ENCODE results near the gene GABRB1. TPM values are rescaled to one million over a fixed set of nuclear protein-coding genes. Genes with fewer than 3 reads are reported as not detected.

Gene GABRB1
- total RNA-seq, 1 experiment from 2014 or later = not detected

GRCh38 chr4:47473141-47473750, 441.9 kb downstream of the GABRB1 start:
- no peak overlapping the region for H2AFZ ChIP-seq (ENCODE audit: low read length)
- no peak overlapping the region for H3K4me2 ChIP-seq (ENCODE audit: low read length)
- H3K9me2 ChIP-seq (replicated peaks; ENCODE audit: low read length) = no peaks in the 10 kb centered on the region
- H3K27me3 ChIP-seq (ENCODE audit: low read length) = no peaks in the 10 kb centered on the region
- H4K20me1 ChIP-seq (ENCODE audit: low read length) = no peaks in the 10 kb centered on the region
- no peak overlapping the region for H3K4me3 ChIP-seq (ENCODE audit: low read length)
- no peak overlapping the region for H3K9ac ChIP-seq (ENCODE audit: low read length)
- POLR2A ChIA-PET (ENCODE audit: unreplicated experiment) = no interaction called here
- ATAC-seq (no peak), DNase-seq (no peak)
- CTCF ChIA-PET = no interaction called here
- no peaks in the 10 kb centered on the region for H3K4me1 ChIP-seq (ENCODE audit: insufficient read depth, low read length)
- intact Hi-C loops (cut with micrococcal nuclease) = no loop called here
- H3K36me3 ChIP-seq (ENCODE audit: low read depth, low read length) = no peaks in the 10 kb centered on the region
- TF ChIP-seq EZH2 (IDR thresholded peaks at IDR 0.05; ENCODE audit: low read length, unreplicated experiment) (no peak), EZH2phosphoT487 (IDR thresholded peaks at IDR 0.05; ENCODE audit: borderline replicate concordance, low read length) (no peak), CTCF (conservative IDR thresholded peaks at IDR 0.05; ENCODE audit: low read depth, low read length) (no peak)
- H3K27ac ChIP-seq (ENCODE audit: low read length) = no peak overlapping the region
- H3F3A ChIP-seq (ENCODE audit: low read length, unreplicated experiment) = no peaks in the 10 kb centered on the region
- no peaks in the 10 kb centered on the region for H3K9me3 ChIP-seq (ENCODE audit: low read length)
- BruUV-seq (replicated peaks) = no TSS peak
- no peaks in the 10 kb centered on the region for H3K79me2 ChIP-seq (ENCODE audit: low read length)

- ChIA-PET CTCF (no interaction called here), POLR2A (ENCODE audit: unreplicated experiment) (no interaction called here)
- Histone ChIP-seq H3K27me3 (ENCODE audit: low read length) (no peaks in the 10 kb centered on the region), H3K4me1 (ENCODE audit: insufficient read depth, low read length) (no peaks in the 10 kb centered on the region), H4K20me1 (ENCODE audit: low read length) (no peaks in the 10 kb centered on the region), H2AFZ (ENCODE audit: low read length) (no peak overlapping the region), H3F3A (ENCODE audit: low read length, unreplicated experiment) (no peaks in the 10 kb centered on the region), H3K9me3 (ENCODE audit: low read length) (no peaks in the 10 kb centered on the region), H3K9ac (ENCODE audit: low read length) (no peak overlapping the region), H3K9me2 (replicated peaks; ENCODE audit: low read length) (no peaks in the 10 kb centered on the region), H3K79me2 (ENCODE audit: low read length) (no peaks in the 10 kb centered on the region), H3K4me3 (ENCODE audit: low read length) (no peak overlapping the region), H3K4me2 (ENCODE audit: low read length) (no peak overlapping the region), H3K27ac (ENCODE audit: low read length) (no peak overlapping the region), H3K36me3 (ENCODE audit: low read depth, low read length) (no peaks in the 10 kb centered on the region)
- BruUV-seq (replicated peaks) = no TSS peak
- no peak for TF ChIP-seq EZH2 (IDR thresholded peaks at IDR 0.05; ENCODE audit: low read length, unreplicated experiment)
- DNase-seq = no peak
- intact Hi-C loops (cut with micrococcal nuclease) = no loop called here
- no peak for ATAC-seq
These were observed 443.4 kb downstream of the GABRB1 start for GRCh38 chr4:47474799-47475198.

DNA sequence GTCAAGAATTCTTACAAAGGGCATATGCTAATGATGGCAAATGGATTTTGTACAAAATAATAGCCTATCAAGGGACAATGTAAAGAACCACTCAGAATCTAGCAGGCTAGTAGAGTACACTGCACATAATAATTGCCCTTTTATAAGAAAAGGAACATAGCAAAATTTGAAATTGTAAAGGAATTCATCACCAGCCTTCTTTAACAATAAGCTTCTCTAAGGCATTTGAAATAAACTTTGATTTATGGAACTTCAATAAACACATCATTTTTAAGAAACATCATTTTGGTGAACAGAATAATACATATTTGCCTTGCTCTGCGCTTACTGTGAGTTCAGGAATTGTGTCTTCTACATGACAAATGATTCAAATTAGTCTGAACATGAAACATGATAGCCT, 444.0 kb downstream of the GABRB1 start:
- no peak for DNase-seq
- ATAC-seq = no peak
- no peaks in the 10 kb centered on the region for H4K20me1 ChIP-seq (ENCODE audit: low read length)
- no peaks in the 10 kb centered on the region for H3K9me3 ChIP-seq (ENCODE audit: low read length)
- no peak overlapping the region for H2AFZ ChIP-seq (ENCODE audit: low read length)
- CTCF ChIA-PET = no interaction called here
- POLR2A ChIA-PET (ENCODE audit: unreplicated experiment) = no interaction called here
- no peaks in the 10 kb centered on the region for H3K79me2 ChIP-seq (ENCODE audit: low read length)
- H3K4me2 ChIP-seq (ENCODE audit: low read length) = no peak overlapping the region
- H3K36me3 ChIP-seq (ENCODE audit: low read depth, low read length) = no peaks in the 10 kb centered on the region
- no TSS peak for BruUV-seq (replicated peaks)
- H3K9ac ChIP-seq (ENCODE audit: low read length) = no peak overlapping the region
- no peaks in the 10 kb centered on the region for H3K9me2 ChIP-seq (replicated peaks; ENCODE audit: low read length)
- no peaks in the 10 kb centered on the region for H3K27me3 ChIP-seq (ENCODE audit: low read length)
- no peaks in the 10 kb centered on the region for H3K4me1 ChIP-seq (ENCODE audit: insufficient read depth, low read length)
- H3K4me3 ChIP-seq (ENCODE audit: low read length) = no peak overlapping the region
- no peak overlapping the region for H3K27ac ChIP-seq (ENCODE audit: low read length)
- no peaks in the 10 kb centered on the region for H3F3A ChIP-seq (ENCODE audit: low read length, unreplicated experiment)
- intact Hi-C loops (cut with micrococcal nuclease) = no loop called here
- TF ChIP-seq EZH2phosphoT487 (IDR thresholded peaks at IDR 0.05; ENCODE audit: borderline replicate concordance, low read length) = no peak
- no peak for TF ChIP-seq CTCF (conservative IDR thresholded peaks at IDR 0.05; ENCODE audit: low read depth, low read length)
- TF ChIP-seq EZH2 (IDR thresholded peaks at IDR 0.05; ENCODE audit: low read length, unreplicated experiment) = no peak

Other genes starting within 250 kb of the GABRB1 start
- gene COX7B2, start 122.3 kb upstream of the GABRB1 start, total RNA-seq (2014; rRNA removed) = 4.7 TPM in 1 of 2 replicates, not detected in the other
- gene GABRA4, start 38.0 kb upstream of the GABRB1 start, total RNA-seq (2014; rRNA removed) = not detected in 2 replicates